Measurements from ENCODE around the gene NR1I3. TPM values are rescaled to one million over a fixed set of nuclear protein-coding genes. Genes with fewer than 3 reads are reported as not detected.
A peak's percentile ranks its signal among the peaks of the same experiment; 100 is the strongest.

Gene NR1I3
- total RNA-seq, 1 experiment from 2014 or later: not detected

- Histone ChIP-seq H3K4me2 (ENCODE audit: low read depth, low read length, poor library complexity, severe bottlenecking) (no peak overlapping the region), H3K4me3 (ENCODE audit: low read length) (no peak overlapping the region), H3K9me2 (replicated peaks; ENCODE audit: insufficient read depth, low read length) (no peaks in the 10 kb centered on the region), H3K9ac (ENCODE audit: low read length) (no peak overlapping the region), H3K36me3 (ENCODE audit: insufficient read depth, low read length) (no peaks in the 10 kb centered on the region; the same call in 1 of the 2 replicates), H3K27ac (ENCODE audit: low read length) (no peak overlapping the region), H3K9me3 (ENCODE audit: low read length) (no peaks in the 10 kb centered on the region), H3K4me1 (ENCODE audit: low read length) (peaks cover 23% of the 10 kb centered on the region), H3K79me2 (ENCODE audit: low read length) (no peaks in the 10 kb centered on the region), H4K20me1 (ENCODE audit: insufficient read depth, low read depth, low read length) (no peaks in the 10 kb centered on the region), H2AFZ (ENCODE audit: low read length) (no peak overlapping the region), H3K27me3 (ENCODE audit: low read length) (no peaks in the 10 kb centered on the region)
- no peak for DNase-seq
Measured at GRCh38 chr1:161220002-161220401, 18.0 kb downstream of the NR1I3 start.

DNA sequence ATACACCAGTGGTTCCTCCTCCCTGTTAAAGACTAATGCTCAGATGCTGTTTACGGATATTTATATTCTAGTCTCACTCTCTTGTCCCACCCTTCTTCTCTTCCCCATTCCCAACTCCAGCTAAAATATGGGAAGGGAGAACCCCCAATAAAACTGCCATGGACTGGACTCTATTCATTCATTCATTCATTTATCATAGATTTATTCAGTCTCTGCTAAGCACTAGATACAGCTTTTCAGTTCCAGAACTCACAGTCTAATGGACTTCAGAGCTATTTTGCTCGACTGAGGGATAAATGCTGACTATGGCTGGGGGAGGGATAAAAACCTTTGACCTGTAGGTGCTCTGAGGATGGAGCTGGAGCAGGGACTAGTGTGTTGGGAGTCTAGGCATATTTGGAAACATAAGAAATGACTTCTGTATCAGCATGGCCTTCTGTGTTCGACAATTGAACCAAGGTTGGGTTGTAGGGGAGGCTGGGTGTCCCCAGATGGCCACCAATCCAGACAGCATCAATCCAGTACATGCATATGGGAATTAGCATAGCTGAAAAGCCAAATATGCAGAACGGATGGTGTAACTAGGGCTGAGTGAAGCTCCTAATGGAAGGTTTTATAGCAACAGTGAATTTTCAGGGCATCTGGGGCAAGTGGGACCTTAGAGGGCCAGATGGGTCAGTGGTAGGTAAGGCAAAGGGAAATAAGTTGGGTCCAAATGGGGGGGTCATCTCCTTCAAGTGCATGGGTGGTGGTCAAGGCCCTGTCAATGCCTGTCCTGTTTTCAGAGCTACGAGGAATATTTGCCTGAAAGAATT lies 18.7 kb downstream of the NR1I3 start:
- Histone ChIP-seq H3K36me3 (ENCODE audit: insufficient read depth, low read length) (peaks cover under 1% of the 10 kb centered on the region; the same call in 1 of the 2 replicates), H3K79me2 (ENCODE audit: low read length) (no peaks in the 10 kb centered on the region), H3K4me1 (ENCODE audit: low read length) (peaks cover 22% of the 10 kb centered on the region), H3K9me2 (replicated peaks; ENCODE audit: insufficient read depth, low read length) (no peaks in the 10 kb centered on the region), H3K4me2 (ENCODE audit: low read depth, low read length, poor library complexity, severe bottlenecking) (no peak overlapping the region), H3K27me3 (ENCODE audit: low read length) (no peaks in the 10 kb centered on the region), H3K27ac (ENCODE audit: low read length) (no peak overlapping the region), H3K4me3 (ENCODE audit: low read length) (no peak overlapping the region), H4K20me1 (ENCODE audit: insufficient read depth, low read depth, low read length) (no peaks in the 10 kb centered on the region), H3K9me3 (ENCODE audit: low read length) (no peaks in the 10 kb centered on the region), H2AFZ (ENCODE audit: low read length) (no peak overlapping the region), H3K9ac (ENCODE audit: low read length) (no peak overlapping the region)
- DNase-seq: no peak

DNA sequence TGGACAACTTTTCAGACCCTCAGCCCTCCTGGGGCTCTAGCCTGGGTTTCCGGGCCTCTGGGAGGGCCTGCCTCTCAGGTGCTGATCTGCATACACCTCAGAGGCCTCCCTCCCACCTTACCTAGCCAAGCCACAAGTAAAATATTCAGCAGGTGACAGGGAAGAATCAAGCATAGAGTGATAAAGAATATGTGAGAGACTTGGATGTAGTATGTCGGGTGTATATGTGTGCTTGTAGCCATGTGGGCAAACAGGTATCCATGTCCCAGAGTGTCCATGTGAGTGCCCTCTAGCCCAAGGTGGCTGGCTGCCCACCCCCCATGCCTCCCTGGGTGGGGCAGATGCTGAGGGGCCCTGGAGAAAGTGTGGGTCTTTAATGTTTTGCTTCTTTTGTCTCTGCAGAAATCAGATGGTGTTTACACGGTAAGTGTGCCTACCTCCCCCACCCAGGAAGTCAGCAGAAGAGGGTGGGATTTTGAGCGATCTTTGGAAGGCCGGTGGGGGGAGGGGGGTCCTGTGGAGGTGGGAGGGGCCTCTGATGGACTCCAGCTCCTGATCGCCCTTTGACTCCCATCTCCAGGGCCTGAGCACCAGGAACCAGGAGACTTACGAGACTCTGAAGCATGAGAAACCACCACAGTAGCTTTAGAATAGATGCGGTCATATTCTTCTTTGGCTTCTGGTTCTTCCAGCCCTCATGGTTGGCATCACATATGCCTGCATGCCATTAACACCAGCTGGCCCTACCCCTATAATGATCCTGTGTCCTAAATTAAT lies 19.5 kb downstream of the NR1I3 start:
- no peaks in the 10 kb centered on the region for H4K20me1 ChIP-seq (ENCODE audit: insufficient read depth, low read depth, low read length)
- DNase-seq: no peak
- no peaks in the 10 kb centered on the region for H3K27me3 ChIP-seq (ENCODE audit: low read length)
- H2AFZ ChIP-seq (ENCODE audit: low read length): no peak overlapping the region
- H3K27ac ChIP-seq (ENCODE audit: low read length): no peak overlapping the region
- H3K4me2 ChIP-seq (ENCODE audit: low read depth, low read length, poor library complexity, severe bottlenecking): no peak overlapping the region
- H3K79me2 ChIP-seq (ENCODE audit: low read length): no peaks in the 10 kb centered on the region
- no peaks in the 10 kb centered on the region for H3K9me2 ChIP-seq (replicated peaks; ENCODE audit: insufficient read depth, low read length)
- H3K9ac ChIP-seq (ENCODE audit: low read length): no peak overlapping the region
- peaks cover 9% of the 10 kb centered on the region; the same call in 1 of the 2 replicates for H3K36me3 ChIP-seq (ENCODE audit: insufficient read depth, low read length)
- no peak overlapping the region for H3K4me3 ChIP-seq (ENCODE audit: low read length)
- no peaks in the 10 kb centered on the region for H3K9me3 ChIP-seq (ENCODE audit: low read length)
- peaks cover 22% of the 10 kb centered on the region for H3K4me1 ChIP-seq (ENCODE audit: low read length)

GRCh38 chr1:161217831-161218230 lies 20.2 kb downstream of the NR1I3 start:
- H2AFZ ChIP-seq (ENCODE audit: low read length): no peak overlapping the region
- no peak overlapping the region for H3K9ac ChIP-seq (ENCODE audit: low read length)

DNA sequence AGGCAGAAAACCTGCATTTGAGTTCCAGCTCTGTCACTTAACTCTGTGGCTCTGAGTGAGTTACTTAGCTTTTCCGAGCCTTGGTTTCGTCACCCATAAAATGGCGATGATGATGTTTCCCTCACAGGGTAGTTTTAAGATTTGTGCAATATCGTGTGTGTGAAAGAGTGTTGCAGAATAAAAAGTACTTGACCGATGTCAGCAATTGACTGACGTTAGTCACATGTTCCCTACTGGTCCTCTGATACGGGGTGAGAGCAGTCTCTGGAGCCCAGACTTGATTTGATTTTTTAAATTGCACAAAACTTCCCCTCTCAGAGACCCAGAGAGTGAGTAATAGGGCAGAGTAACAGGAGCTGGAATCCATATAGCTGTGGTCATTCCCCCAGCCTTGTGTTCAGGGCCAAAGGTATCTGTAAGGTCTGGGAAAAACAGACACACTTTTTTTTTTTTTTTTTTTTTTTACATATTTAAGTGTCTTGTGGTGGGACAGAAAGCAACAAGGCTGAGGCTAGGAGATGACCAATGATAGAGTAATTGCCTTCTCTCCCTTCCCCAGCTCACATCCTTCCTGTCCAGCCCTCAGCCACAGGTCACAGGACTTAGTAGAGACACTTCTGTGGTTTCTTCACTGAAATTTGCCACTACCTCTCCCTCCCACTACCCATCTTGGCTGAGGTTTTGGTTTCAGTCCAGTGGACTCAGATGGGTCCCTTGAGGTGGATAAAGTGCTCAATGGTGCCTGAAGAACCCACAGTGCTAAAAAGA lies 20.9 kb downstream of the NR1I3 start:
- no peaks in the 10 kb centered on the region for H3K9me2 ChIP-seq (replicated peaks; ENCODE audit: insufficient read depth, low read length)
- H3K4me3 ChIP-seq (ENCODE audit: low read length): no peak overlapping the region
- no peak overlapping the region for H3K9ac ChIP-seq (ENCODE audit: low read length)
- H3K4me2 ChIP-seq (ENCODE audit: low read depth, low read length, poor library complexity, severe bottlenecking): peak overlapping the region; percentile 9
- no peak overlapping the region for H3K27ac ChIP-seq (ENCODE audit: low read length)
- H4K20me1 ChIP-seq (ENCODE audit: insufficient read depth, low read depth, low read length): no peaks in the 10 kb centered on the region
- no peaks in the 10 kb centered on the region for H3K79me2 ChIP-seq (ENCODE audit: low read length)
- no peaks in the 10 kb centered on the region for H3K9me3 ChIP-seq (ENCODE audit: low read length)
- peak; percentile 68 for DNase-seq
- no peak overlapping the region for H2AFZ ChIP-seq (ENCODE audit: low read length)
- H3K4me1 ChIP-seq (ENCODE audit: low read length): peaks cover 22% of the 10 kb centered on the region
- H3K27me3 ChIP-seq (ENCODE audit: low read length): no peaks in the 10 kb centered on the region
- H3K36me3 ChIP-seq (ENCODE audit: insufficient read depth, low read length): peaks cover 17% of the 10 kb centered on the region

More at GRCh38 chr1:161217831-161218230, 20.2 kb downstream of the NR1I3 start:
- Histone ChIP-seq H4K20me1 (ENCODE audit: insufficient read depth, low read depth, low read length) (no peaks in the 10 kb centered on the region), H3K9me2 (replicated peaks; ENCODE audit: insufficient read depth, low read length) (no peaks in the 10 kb centered on the region), H3K79me2 (ENCODE audit: low read length) (no peaks in the 10 kb centered on the region), H3K27me3 (ENCODE audit: low read length) (no peaks in the 10 kb centered on the region), H3K4me1 (ENCODE audit: low read length) (peaks cover 22% of the 10 kb centered on the region), H3K27ac (ENCODE audit: low read length) (no peak overlapping the region), H3K36me3 (ENCODE audit: insufficient read depth, low read length) (peaks cover 14% of the 10 kb centered on the region; the same call in 1 of the 2 replicates), H3K9me3 (ENCODE audit: low read length) (no peaks in the 10 kb centered on the region), H3K4me3 (ENCODE audit: low read length) (no peak overlapping the region), H3K4me2 (ENCODE audit: low read depth, low read length, poor library complexity, severe bottlenecking) (no peak overlapping the region)
- DNase-seq: no peak

GRCh38 chr1:161215076-161215475 lies 22.9 kb downstream of the NR1I3 start, which contains the start of gene FCER1G:
Gene FCER1G, plus strand, starts transcription at chr1:161215295. Its CDS starts 27 bp downstream, at chr1:161215322.
- Histone ChIP-seq H3K27me3 (ENCODE audit: low read length) (no peaks in the 10 kb centered on the region), H3K9me2 (replicated peaks; ENCODE audit: insufficient read depth, low read length) (no peaks in the 10 kb centered on the region), H2AFZ (ENCODE audit: low read length) (no peak within 1 kb of the TSS), H3K9me3 (ENCODE audit: low read length) (no peaks in the 10 kb centered on the region), H3K27ac (ENCODE audit: low read length) (no peak within 1 kb of the TSS), H3K36me3 (ENCODE audit: insufficient read depth, low read length) (peaks cover 31% of the 10 kb centered on the region), H3K79me2 (ENCODE audit: low read length) (no peaks in the 10 kb centered on the region), H3K4me1 (ENCODE audit: low read length) (peaks cover 22% of the 10 kb centered on the region), H3K4me3 (ENCODE audit: low read length) (no peak within 1 kb of the TSS), H3K9ac (ENCODE audit: low read length) (no peak within 1 kb of the TSS), H4K20me1 (ENCODE audit: insufficient read depth, low read depth, low read length) (no peaks in the 10 kb centered on the region), H3K4me2 (ENCODE audit: low read depth, low read length, poor library complexity, severe bottlenecking) (no peak within 1 kb of the TSS)
- DNase-seq: no peak

DNA sequence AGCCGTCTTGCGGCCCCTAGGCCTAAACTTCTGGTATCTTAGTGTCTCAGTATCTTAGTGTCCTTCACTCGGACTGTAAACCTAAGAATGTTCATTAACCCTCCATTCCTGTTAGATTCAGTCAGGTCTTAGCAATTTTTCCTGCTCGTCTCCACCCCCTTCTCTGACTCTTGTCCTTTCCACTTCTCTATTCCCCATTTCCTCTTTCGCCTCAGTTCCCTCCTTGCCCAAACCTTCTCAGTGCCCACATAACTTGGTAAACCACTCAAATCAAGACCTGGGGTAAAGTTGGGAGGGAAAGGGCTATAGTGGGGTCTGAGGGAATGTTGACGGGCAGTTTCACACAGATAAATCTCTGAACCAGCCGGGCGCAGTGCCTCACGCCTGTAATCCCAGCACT lies 23.6 kb downstream of the NR1I3 start:
- Histone ChIP-seq H3K36me3 (ENCODE audit: insufficient read depth, low read length) (peaks cover 34% of the 10 kb centered on the region), H3K4me3 (ENCODE audit: low read length) (no peak overlapping the region), H4K20me1 (ENCODE audit: insufficient read depth, low read depth, low read length) (no peaks in the 10 kb centered on the region), H3K9me2 (replicated peaks; ENCODE audit: insufficient read depth, low read length) (no peaks in the 10 kb centered on the region), H3K4me1 (ENCODE audit: low read length) (peaks cover 25% of the 10 kb centered on the region), H3K27me3 (ENCODE audit: low read length) (no peaks in the 10 kb centered on the region), H3K27ac (ENCODE audit: low read length) (no peak overlapping the region), H3K9me3 (ENCODE audit: low read length) (no peaks in the 10 kb centered on the region), H2AFZ (ENCODE audit: low read length) (no peak overlapping the region), H3K4me2 (ENCODE audit: low read depth, low read length, poor library complexity, severe bottlenecking) (no peak overlapping the region), H3K9ac (ENCODE audit: low read length) (no peak overlapping the region), H3K79me2 (ENCODE audit: low read length) (no peaks in the 10 kb centered on the region)
- no peak for DNase-seq
